Activated CD8-positive, alpha-beta memory T cell treated with anti-CD3 and anti-CD28 coated beads, Interleukin-2, amount 10 ng/mL, durations not matched to agents 7 days and 5 days (primary cell): ENCODE results near the gene CD47. TPM values are rescaled to one million over a fixed set of nuclear protein-coding genes. Genes with fewer than 3 reads are reported as not detected.

Source experiments
- ATAC-seq: fragments of 150-1000 bp; cut with Tn5 transposase; one replicate; pipeline ENCODE4 v1.10.0; 2021; ENCODE audit warnings: moderate library complexity
- CTCF ChIA-PET: fragments of 350-600 bp; sonication (Branson Sonifier 250); formaldehyde crosslinking; loops from one replicate; lab custom pipeline; 2021; ENCODE audit warnings: antibody characterized with exemption; lab: Charles Lee
- DNase-seq: peaks from one replicate; pipeline ENCODE4 v3.0.0-alpha.2; 2020
- H3K27ac Mint-ChIP-seq: one replicate; pipeline ENCODE4 v1.8.0; 2021; ENCODE audit warnings: mild to moderate bottlenecking, mixed read lengths
- H3K27me3 Mint-ChIP-seq: one replicate; pipeline ENCODE4 v1.8.0; 2021; ENCODE audit warnings: mixed read lengths
- H3K36me3 Mint-ChIP-seq: one replicate; pipeline ENCODE4 v1.8.0; 2021; ENCODE audit warnings: mild to moderate bottlenecking, mixed read lengths
- H3K4me1 Mint-ChIP-seq: one replicate; pipeline ENCODE4 v1.8.0; 2021; ENCODE audit warnings: mixed read lengths
- H3K4me3 Mint-ChIP-seq: one replicate; pipeline ENCODE4 v1.8.0; 2021; ENCODE audit warnings: mild to moderate bottlenecking, moderate library complexity, mixed read lengths
- H3K9me3 Mint-ChIP-seq: one replicate; pipeline ENCODE4 v1.8.0; 2022; ENCODE audit warnings: low read depth, mixed read lengths
- total RNA-seq, 2 experiments: library from RNA; stranded (reverse); gene quantifications; one replicate each; pipeline ENCODE4 v1.2.3, GENCODE V29; 2021

Gene CD47
- total RNA-seq, 2 experiments from 2014 or later, result 111 to 133 TPM

DNA sequence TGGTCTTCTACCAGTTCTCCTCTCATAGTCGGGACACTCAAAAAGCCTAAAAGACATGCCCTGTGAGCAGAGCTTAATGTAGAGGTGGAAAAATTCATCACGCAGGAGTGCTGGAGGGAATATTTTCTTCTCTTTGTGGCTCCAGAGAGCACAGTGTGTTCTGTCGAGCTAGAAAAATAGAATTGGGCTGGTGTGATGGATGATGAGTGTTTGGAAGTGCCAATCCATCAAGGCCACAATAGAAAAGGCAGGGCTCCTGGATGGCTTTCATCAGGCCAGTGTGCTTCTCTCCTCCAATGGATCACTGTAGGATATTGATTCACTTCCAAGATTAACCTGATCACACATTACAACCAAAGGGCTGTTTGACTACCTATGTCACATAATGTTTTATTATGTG lies 65.7 kb downstream of the CD47 start:
- CTCF ChIA-PET, result interaction anchor here (0.7 kb wide), 1 partner anchor 472 kb away, joined by 3 read pairs; no protein-coding TSS in a partner anchor
- DNase-seq (no peak), ATAC-seq (no peak)
- Mint-ChIP-seq H3K9me3 (peaks cover 5% of the 10 kb centered on the region), H3K36me3 (peaks cover 13% of the 10 kb centered on the region), H3K4me1 (peaks cover 7% of the 10 kb centered on the region), H3K27me3 (no peaks in the 10 kb centered on the region), H3K4me3 (no peak overlapping the region), H3K27ac (no peak overlapping the region)

GRCh38 chr3:108024146-108024850 lies 66.5 kb downstream of the CD47 start:
- H3K9me3 Mint-ChIP-seq, result peaks cover 5% of the 10 kb centered on the region
- ATAC-seq (no peak), DNase-seq (no peak)
- CTCF ChIA-PET, result interaction anchor here (0.7 kb wide), 1 partner anchor 473 kb away, joined by 3 read pairs; no protein-coding TSS in a partner anchor
- no peaks in the 10 kb centered on the region for H3K27me3 Mint-ChIP-seq
- H3K36me3 Mint-ChIP-seq, result peaks cover 13% of the 10 kb centered on the region
- no peak overlapping the region for H3K27ac Mint-ChIP-seq
- H3K4me1 Mint-ChIP-seq, result peaks cover 7% of the 10 kb centered on the region
- no peak overlapping the region for H3K4me3 Mint-ChIP-seq

GRCh38 chr3:108022256-108023150 lies 68.3 kb downstream of the CD47 start:
- no peak overlapping the region for H3K4me3 Mint-ChIP-seq
- H3K27ac Mint-ChIP-seq, result no peak overlapping the region
- H3K27me3 Mint-ChIP-seq, result peaks cover 4% of the 10 kb centered on the region
- peaks cover under 1% of the 10 kb centered on the region for H3K9me3 Mint-ChIP-seq
- peaks cover 7% of the 10 kb centered on the region for H3K4me1 Mint-ChIP-seq
- CTCF ChIA-PET, result no interaction called here
- DNase-seq, result no peak
- H3K36me3 Mint-ChIP-seq, result peaks cover 4% of the 10 kb centered on the region
- ATAC-seq, result no peak

DNA sequence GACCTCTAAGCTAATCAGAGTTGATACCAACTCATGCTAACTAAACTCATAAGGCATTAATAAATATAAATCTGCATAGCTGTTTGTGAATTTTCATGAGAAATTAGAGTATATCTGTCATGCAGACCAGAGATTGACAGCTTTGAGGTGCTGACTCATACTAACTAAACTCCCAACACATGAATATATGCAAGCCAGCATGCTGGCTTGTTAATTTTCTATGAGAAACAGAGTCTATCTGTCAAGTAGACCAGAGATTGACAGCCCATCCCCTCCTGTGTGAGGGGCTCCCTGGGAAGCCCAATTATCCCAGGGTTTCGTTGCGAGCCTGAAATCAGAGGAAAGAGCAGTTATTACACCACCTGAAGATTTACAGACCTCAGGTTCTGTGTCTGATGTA lies 69.3 kb downstream of the CD47 start:
- H3K4me1 Mint-ChIP-seq, result no peaks in the 10 kb centered on the region
- DNase-seq (no peak), ATAC-seq (no peak)
- H3K27ac Mint-ChIP-seq, result no peak overlapping the region
- CTCF ChIA-PET, result no interaction called here
- no peaks in the 10 kb centered on the region for H3K36me3 Mint-ChIP-seq
- H3K4me3 Mint-ChIP-seq, result no peak overlapping the region
- H3K9me3 Mint-ChIP-seq, result no peaks in the 10 kb centered on the region
- peaks cover 7% of the 10 kb centered on the region for H3K27me3 Mint-ChIP-seq

- ATAC-seq (no peak), DNase-seq (no peak)
- peaks cover 9% of the 10 kb centered on the region for H3K27me3 Mint-ChIP-seq
These were observed 69.7 kb downstream of the CD47 start for GRCh38 chr3:108021131-108021530.

GRCh38 chr3:108018552-108018951 lies 72.3 kb downstream of the CD47 start:
- ATAC-seq (no peak), DNase-seq (no peak)
- no peaks in the 10 kb centered on the region for H3K9me3 Mint-ChIP-seq
- H3K36me3 Mint-ChIP-seq, result no peaks in the 10 kb centered on the region
- H3K27me3 Mint-ChIP-seq, result peaks cover 9% of the 10 kb centered on the region
- no peaks in the 10 kb centered on the region for H3K4me1 Mint-ChIP-seq
- CTCF ChIA-PET, result no interaction called here
- H3K27ac Mint-ChIP-seq, result no peak overlapping the region
- H3K4me3 Mint-ChIP-seq, result no peak overlapping the region

More at GRCh38 chr3:108021131-108021530, 69.7 kb downstream of the CD47 start:
- no peak overlapping the region for H3K4me3 Mint-ChIP-seq
- H3K36me3 Mint-ChIP-seq, result no peaks in the 10 kb centered on the region
- CTCF ChIA-PET, result no interaction called here
- no peaks in the 10 kb centered on the region for H3K4me1 Mint-ChIP-seq
- H3K27ac Mint-ChIP-seq, result no peak overlapping the region
- H3K9me3 Mint-ChIP-seq, result no peaks in the 10 kb centered on the region

GRCh38 chr3:108017587-108017986 lies 73.2 kb downstream of the CD47 start:
- H3K4me3 Mint-ChIP-seq, result no peak overlapping the region
- H3K27ac Mint-ChIP-seq, result no peak overlapping the region
- DNase-seq (no peak), ATAC-seq (no peak)
- no peaks in the 10 kb centered on the region for H3K4me1 Mint-ChIP-seq
- H3K36me3 Mint-ChIP-seq, result no peaks in the 10 kb centered on the region
- H3K27me3 Mint-ChIP-seq, result peaks cover 9% of the 10 kb centered on the region
- H3K9me3 Mint-ChIP-seq, result no peaks in the 10 kb centered on the region
- CTCF ChIA-PET, result no interaction called here

GRCh38 chr3:108014943-108015342 lies 75.9 kb downstream of the CD47 start:
- DNase-seq (no peak), ATAC-seq (no peak)
- CTCF ChIA-PET, result no interaction called here
- H3K36me3 Mint-ChIP-seq, result no peaks in the 10 kb centered on the region
- peaks cover 4% of the 10 kb centered on the region for H3K4me1 Mint-ChIP-seq
- H3K27me3 Mint-ChIP-seq, result peaks cover 11% of the 10 kb centered on the region
- no peaks in the 10 kb centered on the region for H3K9me3 Mint-ChIP-seq
- no peak overlapping the region for H3K27ac Mint-ChIP-seq
- no peak overlapping the region for H3K4me3 Mint-ChIP-seq

- Mint-ChIP-seq H3K9me3 (no peaks in the 10 kb centered on the region), H3K4me1 (peaks cover 4% of the 10 kb centered on the region), H3K27ac (no peak overlapping the region), H3K4me3 (no peak overlapping the region), H3K27me3 (peaks cover 7% of the 10 kb centered on the region), H3K36me3 (no peaks in the 10 kb centered on the region)
- no peak for DNase-seq
- no peak for ATAC-seq
- CTCF ChIA-PET, result no interaction called here
These were observed 77.4 kb downstream of the CD47 start for GRCh38 chr3:108013141-108014055.

- H3K27me3 Mint-ChIP-seq, result peaks cover 9% of the 10 kb centered on the region
- H3K36me3 Mint-ChIP-seq, result no peaks in the 10 kb centered on the region
- H3K27ac Mint-ChIP-seq, result no peak overlapping the region
- DNase-seq (no peak), ATAC-seq (no peak)
- peaks cover 4% of the 10 kb centered on the region for H3K4me1 Mint-ChIP-seq
- H3K9me3 Mint-ChIP-seq, result no peaks in the 10 kb centered on the region
- CTCF ChIA-PET, result no interaction called here
- no peak overlapping the region for H3K4me3 Mint-ChIP-seq
These were observed 78.5 kb downstream of the CD47 start for GRCh38 chr3:108012304-108012703.

GRCh38 chr3:108011616-108012015 lies 79.2 kb downstream of the CD47 start:
- DNase-seq, result no peak
- no peaks in the 10 kb centered on the region for H3K36me3 Mint-ChIP-seq
- no peak for ATAC-seq
- H3K9me3 Mint-ChIP-seq, result no peaks in the 10 kb centered on the region
- H3K4me3 Mint-ChIP-seq, result no peak overlapping the region
- H3K27me3 Mint-ChIP-seq, result peaks cover 9% of the 10 kb centered on the region
- peaks cover 4% of the 10 kb centered on the region for H3K4me1 Mint-ChIP-seq
- H3K27ac Mint-ChIP-seq, result no peak overlapping the region
- CTCF ChIA-PET, result no interaction called here

- Mint-ChIP-seq H3K4me3 (no peak overlapping the region), H3K4me1 (peaks cover 6% of the 10 kb centered on the region), H3K9me3 (no peaks in the 10 kb centered on the region), H3K27me3 (peaks cover 10% of the 10 kb centered on the region), H3K36me3 (no peaks in the 10 kb centered on the region), H3K27ac (no peak overlapping the region)
- DNase-seq (no peak), ATAC-seq (no peak)
- CTCF ChIA-PET, result no interaction called here
These were observed 81.7 kb downstream of the CD47 start for GRCh38 chr3:108008931-108009639.
